H1 (cell line): ENCODE measurements around the gene RAB11A. TPM values are rescaled to one million over a fixed set of nuclear protein-coding genes. Genes with fewer than 3 reads are reported as not detected.

ENCODE experiments used
- CTCF ChIA-PET: fragments of 300-600 bp; sonication (Branson Sonifier 250); formaldehyde crosslinking; loops from one replicate; lab custom pipeline; 2021; ENCODE audit not compliant: partially characterized antibody; lab: Charles Lee
- POLR2A ChIA-PET: fragments of 300-600 bp; sonication (Branson Sonifier 250); formaldehyde crosslinking; loops from one replicate; lab custom pipeline; 2021; ENCODE audit warnings: inconsistent platforms; ENCODE audit not compliant: partially characterized antibody; lab: Charles Lee
- DNase-seq, 2 experiments: peaks; one replicate each; pipeline versions ENCODE4 v3.0.0 to v3.0.0-alpha.2; 2010 to 2022; ENCODE audit warnings: low spot score in 2 of 2, low read depth in 1 of 2, mixed read lengths in 1 of 2
- FAIRE-seq: peaks from 2 replicates; lab custom pipeline; 2011; peaks lifted over from hg19 to GRCh38; lab: Jason Lieb, UNC
- H2AFZ ChIP-seq: 2 replicates; pipeline ENCODE4 v1.8.1; 2012; ENCODE audit warnings: low read length, inconsistent platforms
- H2AK5ac ChIP-seq: 2 replicates; pipeline ENCODE4 v1.6.1; 2013; ENCODE audit warnings: low read depth, low read length
- H2BK120ac ChIP-seq: replicated peaks from 2 replicates; pipeline ENCODE3; 2013; ENCODE audit warnings: low read depth, low read length, inconsistent platforms
- H2BK12ac ChIP-seq: 2 replicates; pipeline ENCODE4 v1.6.1; 2013; ENCODE audit warnings: low read depth, low read length
- H2BK15ac ChIP-seq: 2 replicates; pipeline ENCODE4 v1.6.1; 2013; ENCODE audit warnings: low read length
- H2BK20ac ChIP-seq: 2 replicates; pipeline ENCODE4 v1.6.1; 2013; ENCODE audit warnings: low read length
- H2BK5ac ChIP-seq: 2 replicates; pipeline ENCODE4 v1.6.1; 2013; ENCODE audit warnings: low read depth, low read length
- H3K14ac ChIP-seq: 2 replicates; pipeline ENCODE4 v1.6.1; 2013; ENCODE audit warnings: inconsistent platforms; ENCODE audit not compliant: insufficient read length
- H3K18ac ChIP-seq: 2 replicates; pipeline ENCODE4 v1.6.1; 2013; ENCODE audit warnings: low read length; ENCODE audit errors: extremely low read depth
- H3K23ac ChIP-seq: 2 replicates; pipeline ENCODE4 v1.6.1; 2013; ENCODE audit warnings: inconsistent platforms; ENCODE audit not compliant: insufficient read length
- H3K23me2 ChIP-seq: 2 replicates; pipeline ENCODE4 v1.6.1; 2013; ENCODE audit warnings: low read depth, low read length
- H3K27ac ChIP-seq: 2 replicates; pipeline ENCODE4 v1.6.1; 2011; ENCODE audit warnings: low read depth, low read length, inconsistent platforms
- H3K27me3 ChIP-seq, 4 experiments: replicated peaks in 1 of 4; 1 replicate in 1 of 4; 2 replicates in 3 of 4; pipeline versions ENCODE4 v1.6.1 to v1.8.1; 2011 to 2013; ENCODE audit warnings: low read length in 3 of 4, mild to moderate bottlenecking in 3 of 4, inconsistent platforms in 2 of 4, mixed read lengths in 2 of 4, moderate library complexity in 1 of 4; ENCODE audit not compliant: control insufficient read depth in 3 of 4, insufficient read depth in 3 of 4; ENCODE audit errors: extremely low read depth in 1 of 4
- H3K36me3 ChIP-seq, 4 experiments: 2 replicates each; pipeline versions ENCODE4 v1.6.1 to v1.8.1; 2011 to 2013; ENCODE audit warnings: mild to moderate bottlenecking in 4 of 4, low read length in 3 of 4, moderate library complexity in 2 of 4, control low read depth in 1 of 4, inconsistent platforms in 1 of 4; ENCODE audit not compliant: insufficient read depth in 4 of 4, control insufficient read depth in 2 of 4
- H3K4ac ChIP-seq: replicated peaks from 2 replicates; pipeline ENCODE3; 2013; ENCODE audit warnings: low read length, low read depth, mixed read lengths, inconsistent platforms; ENCODE audit not compliant: insufficient read length
- H3K4me1 ChIP-seq, 4 experiments: replicated peaks in 1 of 4; 1 replicate in 1 of 4; 2 replicates in 3 of 4; pipeline versions ENCODE4 v1.6.1 to v1.8.1; 2011 to 2013; ENCODE audit warnings: low read length in 3 of 4, inconsistent platforms in 2 of 4, mixed read lengths in 1 of 4; ENCODE audit not compliant: insufficient read depth in 4 of 4, control insufficient read depth in 3 of 4
- H3K4me2 ChIP-seq, 2 experiments: 2 replicates each; pipeline versions ENCODE4 v1.6.1 to v1.8.1; 2011 to 2013; ENCODE audit warnings: low read depth in 2 of 2, low read length in 2 of 2, control low read depth in 1 of 2, inconsistent platforms in 1 of 2, mild to moderate bottlenecking in 1 of 2; ENCODE audit not compliant: insufficient read depth in 1 of 2
- H3K4me3 ChIP-seq, 4 experiments: fragments of 200-600, 300-600 bp in 1 of 4; sonication (generic), shearing (Covaris generic), sonication (Bioruptor Twin) in 1 of 4; 2 replicates each; pipeline versions ENCODE4 v1.5.1 to v1.8.1; 2011 to 2016; ENCODE audit warnings: low read length in 4 of 4, low read depth in 3 of 4, control low read depth in 2 of 4, inconsistent platforms in 2 of 4, mild to moderate bottlenecking in 2 of 4, mixed read lengths in 1 of 4, moderate library complexity in 1 of 4; ENCODE audit not compliant: insufficient read depth in 2 of 4; ENCODE audit errors: extremely low read depth in 1 of 4
- H3K56ac ChIP-seq: replicated peaks from 2 replicates; pipeline ENCODE3; 2013; ENCODE audit warnings: low read depth, mild to moderate bottlenecking, mixed read lengths, low read length, inconsistent platforms; ENCODE audit not compliant: insufficient read length
- H3K79me1 ChIP-seq: 2 replicates; pipeline ENCODE4 v1.6.1; 2013; ENCODE audit warnings: low read depth, low read length, control low read depth
- H3K79me2 ChIP-seq, 2 experiments: 2 replicates each; pipeline versions ENCODE4 v1.6.1 to v1.8.1; 2012 to 2013; ENCODE audit warnings: low read length in 2 of 2, mild to moderate bottlenecking in 2 of 2, inconsistent platforms in 1 of 2; ENCODE audit not compliant: insufficient read depth in 2 of 2, control insufficient read depth in 1 of 2
- H3K9ac ChIP-seq, 4 experiments: replicated peaks in 1 of 4; 1 replicate in 1 of 4; 2 replicates in 3 of 4; pipeline versions ENCODE4 v1.6.1 to v1.8.1; 2011 to 2013; ENCODE audit warnings: low read depth in 3 of 4, low read length in 3 of 4, control low read depth in 2 of 4, mild to moderate bottlenecking in 2 of 4, moderate library complexity in 2 of 4, inconsistent platforms in 1 of 4; ENCODE audit errors: extremely low read depth in 1 of 4
- H3K9me3 ChIP-seq, 2 experiments: 2 replicates each; pipeline versions ENCODE4 v1.6.1 to v1.8.1; 2012 to 2013; ENCODE audit warnings: mild to moderate bottlenecking in 2 of 2, moderate library complexity in 2 of 2, control low read depth in 1 of 2, inconsistent platforms in 1 of 2, low read depth in 1 of 2, low read length in 1 of 2, mixed read lengths in 1 of 2; ENCODE audit not compliant: insufficient read depth in 2 of 2
- H4K20me1 ChIP-seq, 2 experiments: replicated peaks in 1 of 2; 2 replicates each; pipeline versions ENCODE3 to v1.8.1; 2011 to 2013; ENCODE audit warnings: inconsistent platforms in 2 of 2, low read length in 2 of 2, mild to moderate bottlenecking in 1 of 2; ENCODE audit not compliant: insufficient read depth in 2 of 2, control insufficient read depth in 1 of 2
- H4K5ac ChIP-seq: 2 replicates; pipeline ENCODE4 v1.6.1; 2013; ENCODE audit warnings: low read length, low read depth, mixed read lengths, inconsistent platforms; ENCODE audit not compliant: insufficient read length
- H4K8ac ChIP-seq: 2 replicates; pipeline ENCODE4 v1.8.0; 2013; ENCODE audit warnings: mild to moderate bottlenecking, moderate library complexity, low read length, inconsistent platforms; ENCODE audit not compliant: insufficient read depth; ENCODE audit errors: extremely low read depth
- H4K91ac ChIP-seq: replicated peaks from 2 replicates; pipeline ENCODE3; 2013; ENCODE audit warnings: low read length, mixed read lengths, inconsistent platforms; ENCODE audit not compliant: insufficient read length
- CHD1 ChIP-seq: IDR thresholded peaks from 2 replicates; pipeline ENCODE4 v1.6.1; 2012; ENCODE audit warnings: low read depth, low read length, improper control_type of control experiment
- CHD2 ChIP-seq: IDR thresholded peaks from 2 replicates; pipeline ENCODE4 v1.6.1; 2012; ENCODE audit warnings: low read length, improper control_type of control experiment
- CREB1 ChIP-seq: IDR thresholded peaks from 2 replicates; pipeline ENCODE4 v1.6.1; 2012; ENCODE audit warnings: inconsistent platforms
- CTCF ChIP-seq, 3 experiments: IDR thresholded peaks; 1 replicate in 2 of 3; 2 replicates in 1 of 3; pipeline versions ENCODE4 v1.5.1 to v1.6.1; 2011; ENCODE audit warnings: low read length in 3 of 3, mild to moderate bottlenecking in 3 of 3, inconsistent platforms in 2 of 3, low read depth in 1 of 3, moderate library complexity in 1 of 3; ENCODE audit not compliant: insufficient read depth in 1 of 3; ENCODE audit errors: control extremely low read depth in 1 of 3
- FOSL1 ChIP-seq: IDR thresholded peaks from 2 replicates; pipeline ENCODE4 v1.6.1; 2011; ENCODE audit warnings: mild to moderate bottlenecking, low read depth, low read length, moderate library complexity; ENCODE audit not compliant: insufficient read depth
- JUND ChIP-seq: IDR thresholded peaks from 2 replicates; pipeline ENCODE4 v1.6.1; 2011; ENCODE audit warnings: mild to moderate bottlenecking, improper control_type of control experiment, low read length
- KDM4A ChIP-seq: IDR thresholded peaks from one replicate; pipeline ENCODE4 v1.7.1; 2012; ENCODE audit warnings: low read depth, mild to moderate bottlenecking, moderate library complexity, low read length, inconsistent platforms; ENCODE audit not compliant: severe bottlenecking
- MAFK ChIP-seq: IDR thresholded peaks from 2 replicates; pipeline ENCODE4 v1.6.1; 2012; ENCODE audit warnings: low read depth, mild to moderate bottlenecking, improper control_type of control experiment, low read length
- RAD21 ChIP-seq, 2 experiments: IDR thresholded peaks in 1 of 2; conservative IDR thresholded peaks in 1 of 2; 2 replicates each; pipeline ENCODE4 v1.6.1; 2011; ENCODE audit warnings: low read depth in 2 of 2, low read length in 2 of 2, improper control_type of control experiment in 1 of 2, inconsistent platforms in 1 of 2, mild to moderate bottlenecking in 1 of 2, moderate library complexity in 1 of 2
- SP1 ChIP-seq: IDR thresholded peaks from 2 replicates; pipeline ENCODE4 v1.6.1; 2011; ENCODE audit warnings: low read depth, low read length
- SP2 ChIP-seq: IDR thresholded peaks from 2 replicates; pipeline ENCODE4 v1.6.1; 2012; ENCODE audit warnings: mild to moderate bottlenecking, low read length, inconsistent platforms
- TEAD4 ChIP-seq: IDR thresholded peaks from 2 replicates; pipeline ENCODE4 v1.6.1; 2012; ENCODE audit warnings: low read depth, low read length, inconsistent platforms, mixed read lengths
- WGBS, 2 experiments: shearing (Covaris generic) in 1 of 2; methylation state at CpG; one replicate each; pipeline versions ENCODE4 v1.1.6 to v1.1.7; 2013 to 2015; ENCODE audit warnings: low lambda C conversion rate in 2 of 2, mixed read lengths in 2 of 2, inconsistent platforms in 1 of 2, low coverage in 1 of 2, missing lambda C conversion rate in 1 of 2; ENCODE audit not compliant: insufficient replicate concordance in 2 of 2, insufficient coverage in 1 of 2, insufficient read length in 1 of 2; ENCODE audit errors: extremely low coverage in 1 of 2, missing lambda C conversion rate in 1 of 2; 5-methylcytosine and 5-hydroxymethylcytosine counted together
- polyA plus RNA-seq, 7 experiments: library from polyadenylated mRNA; depleted of rRNA in 3 of 7; stranded (reverse) in 5 of 7; unstranded in 2 of 7; fragments of >200 nt in 5 of 7; fragments of 200-250 nt in 2 of 7; gene quantifications; 1 replicate in 5 of 7; 2 replicates in 1 of 7; 4 replicates in 1 of 7; pipeline versions ENCODE4 v1.2.1 to v1.2.3, GENCODE V29; 2011 to 2013; ENCODE audit warnings: missing spikeins in 2 of 7, mixed read lengths in 2 of 7
- total RNA-seq: library from RNA; stranded (reverse); fragmentation: NEBNext Ultra II Directional; extraction: Animal tissue kit (Norgen Biotek cat#: 25700); gene quantifications from 2 replicates; pipeline ENCODE4 v1.2.1, GENCODE V29; 2021

Gene RAB11A
- total and polyA plus RNA-seq, 2 of the 8 experiments (the other 6 are each of a cell fraction or from before 2014, with no cell fraction given), result 211 to 254 TPM

GRCh38 chr15:65827065-65827464 lies 42.2 kb upstream of the RAB11A start:
- no peak overlapping the region for H4K91ac ChIP-seq
- H3K27ac ChIP-seq, result no peak overlapping the region
- H4K20me1 ChIP-seq, result no peaks in the 10 kb centered on the region
- 0 out of 4 replicates have a peak overlapping the region, but pooled peaks of 1 of the 2 experiments have one; percentile 15 for H3K4me2 ChIP-seq
- H2AK5ac ChIP-seq, result no peak overlapping the region
- H3K23me2 ChIP-seq, result no peaks in the 10 kb centered on the region; the same call in 1 of the 2 replicates
- no peak for DNase-seq
- H3K56ac ChIP-seq, result no peak overlapping the region
- no peak overlapping the region for H4K8ac ChIP-seq
- no peaks in the 10 kb centered on the region for H3K79me2 ChIP-seq
- peak overlapping the region; percentile 8 for H3K4ac ChIP-seq
- no peak overlapping the region for H3K4me3 ChIP-seq
- no peaks in the 10 kb centered on the region for H3K79me1 ChIP-seq
- peak overlapping the region; percentile 17; the same call in 1 of the 2 replicates for H2AFZ ChIP-seq
- H3K9ac ChIP-seq, result no peak overlapping the region
- FAIRE-seq, result no peak
- H3K23ac ChIP-seq, result no peak overlapping the region
- H2BK20ac ChIP-seq, result no peak overlapping the region
- H2BK12ac ChIP-seq, result 0 out of 2 replicates have a peak overlapping the region, but pooled peaks have one; percentile 27
- no peak overlapping the region; the same call in 1 of the 2 replicates for H2BK15ac ChIP-seq
- ChIA-PET CTCF (interaction anchor here (1.0 to 2.3 kb wide), 4 partner anchors 9 to 189 kb away, joined by 4 to 8 read pairs (median 6); no protein-coding TSS in a partner anchor), POLR2A (no interaction called here)
- H2BK120ac ChIP-seq, result no peak overlapping the region
- no peak overlapping the region for H4K5ac ChIP-seq
- H3K27me3 ChIP-seq, result no peaks in the 10 kb centered on the region
- no peak overlapping the region for H3K14ac ChIP-seq
- H3K36me3 ChIP-seq, result no peaks in the 10 kb centered on the region
- WGBS, 2 experiments, result 75% methylated on average over 3 of the region's 3 CpGs; no CpG with 5 or more reads in 1 of the 2 experiments
- peak overlapping the region; percentile 60; the same call in 1 of the 2 replicates for H2BK5ac ChIP-seq
- no peak overlapping the region for H3K18ac ChIP-seq
- peaks cover 0 to 6% (median 4%) of the 10 kb centered on the region in 4 experiments; a peak in 4 of 7 replicates for H3K4me1 ChIP-seq
- H3K9me3 ChIP-seq, result no peaks in the 10 kb centered on the region
- TF ChIP-seq RAD21 (IDR thresholded peaks at IDR 0.05 in 1 of 2, conservative IDR thresholded peaks at IDR 0.05 in 1 of 2; ENCODE audit: low read depth in 2 of 2, low read length in 2 of 2) (no peak), CHD1 (no peak), MAFK (no peak), CHD2 (no peak), SP1 (no peak), CTCF (IDR thresholded peaks at IDR 0.05; ENCODE audit: control extremely low read depth in 1 of 3, insufficient read depth in 1 of 3, low read depth in 1 of 3, low read length in 3 of 3) (no peak), CREB1 (no peak), SP2 (no peak), TEAD4 (no peak), JUND (no peak), KDM4A (no peak), FOSL1 (no peak)
